GM12891 (cell line): ENCODE results near the gene RPS6KA4.

Source experiments
- PAX5 ChIP-seq: IDR thresholded peaks from 2 replicates; pipeline ENCODE4 v1.6.1; 2011; ENCODE audit warnings: low read length, moderate library complexity, mild to moderate bottlenecking; ENCODE audit not compliant: insufficient read depth, severe bottlenecking
- POLR2A ChIP-seq: IDR thresholded peaks from 2 replicates; pipeline ENCODE4 v1.6.1; 2011; ENCODE audit warnings: low read depth, low read length, control low read depth
- POLR2AphosphoS5 ChIP-seq: IDR thresholded peaks from 2 replicates; pipeline ENCODE4 v1.6.1; 2011; ENCODE audit warnings: low read depth, low read length, control low read depth
- TAF1 ChIP-seq: IDR thresholded peaks from 2 replicates; pipeline ENCODE4 v1.6.1; 2011; ENCODE audit warnings: low read depth, low read length, control low read depth

- TF ChIP-seq POLR2AphosphoS5, result no peak
- TF ChIP-seq POLR2A, result no peak
- TF ChIP-seq TAF1, result no peak
- no peak for TF ChIP-seq PAX5
Observed at GRCh38 chr11:64371201-64371600, 12.2 kb downstream of the RPS6KA4 start.
